B cell (primary cell): Measurements from ENCODE around the gene ZNF182.

Experiments used
- EZH2 ChIP-seq: IDR thresholded peaks from 2 replicates; pipeline ENCODE4 v1.6.1; 2012; ENCODE audit warnings: borderline replicate concordance, low read depth, mild to moderate bottlenecking, moderate library complexity, low read length; ENCODE audit not compliant: insufficient read depth, poor library complexity, severe bottlenecking
- TF ChIP-seq, protein P1 (sequence below): fragments of 200-600 bp; IDR thresholded peaks from one replicate; pipeline ENCODE4 v1.8.0; 2022; ENCODE audit warnings: antibody characterized with exemption, mild to moderate bottlenecking

GRCh38 chrX:47940448-47940847 lies 63.3 kb downstream of the ZNF182 start:
- TF ChIP-seq, protein P1, sequence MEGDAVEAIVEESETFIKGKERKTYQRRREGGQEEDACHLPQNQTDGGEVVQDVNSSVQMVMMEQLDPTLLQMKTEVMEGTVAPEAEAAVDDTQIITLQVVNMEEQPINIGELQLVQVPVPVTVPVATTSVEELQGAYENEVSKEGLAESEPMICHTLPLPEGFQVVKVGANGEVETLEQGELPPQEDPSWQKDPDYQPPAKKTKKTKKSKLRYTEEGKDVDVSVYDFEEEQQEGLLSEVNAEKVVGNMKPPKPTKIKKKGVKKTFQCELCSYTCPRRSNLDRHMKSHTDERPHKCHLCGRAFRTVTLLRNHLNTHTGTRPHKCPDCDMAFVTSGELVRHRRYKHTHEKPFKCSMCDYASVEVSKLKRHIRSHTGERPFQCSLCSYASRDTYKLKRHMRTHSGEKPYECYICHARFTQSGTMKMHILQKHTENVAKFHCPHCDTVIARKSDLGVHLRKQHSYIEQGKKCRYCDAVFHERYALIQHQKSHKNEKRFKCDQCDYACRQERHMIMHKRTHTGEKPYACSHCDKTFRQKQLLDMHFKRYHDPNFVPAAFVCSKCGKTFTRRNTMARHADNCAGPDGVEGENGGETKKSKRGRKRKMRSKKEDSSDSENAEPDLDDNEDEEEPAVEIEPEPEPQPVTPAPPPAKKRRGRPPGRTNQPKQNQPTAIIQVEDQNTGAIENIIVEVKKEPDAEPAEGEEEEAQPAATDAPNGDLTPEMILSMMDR = no peak
- TF ChIP-seq EZH2 = no peak
